DOHH2 (cell line): ENCODE data around the gene PCDHB14.
"Not testable (repeated sequence)": the region's sequence is repeated elsewhere in the genome, so short reads cannot be mapped to it uniquely, and the experiment has no call there.

Experiments used
- EZH2phosphoT487 ChIP-seq: fragments of 200-600 bp; sonication (generic); IDR thresholded peaks from 2 replicates; pipeline ENCODE4 v1.6.1; 2017; ENCODE audit warnings: borderline replicate concordance, mild to moderate bottlenecking, antibody characterized with exemption, low read length, moderate library complexity, mixed read lengths
- TF ChIP-seq, protein P1 (sequence below): fragments of 200-600 bp; sonication (generic); IDR thresholded peaks from one replicate; pipeline ENCODE4 v1.5.1; 2014; ENCODE audit warnings: antibody characterized with exemption, mild to moderate bottlenecking, low read depth, low read length; ENCODE audit not compliant: poor library complexity, severe bottlenecking

DNA sequence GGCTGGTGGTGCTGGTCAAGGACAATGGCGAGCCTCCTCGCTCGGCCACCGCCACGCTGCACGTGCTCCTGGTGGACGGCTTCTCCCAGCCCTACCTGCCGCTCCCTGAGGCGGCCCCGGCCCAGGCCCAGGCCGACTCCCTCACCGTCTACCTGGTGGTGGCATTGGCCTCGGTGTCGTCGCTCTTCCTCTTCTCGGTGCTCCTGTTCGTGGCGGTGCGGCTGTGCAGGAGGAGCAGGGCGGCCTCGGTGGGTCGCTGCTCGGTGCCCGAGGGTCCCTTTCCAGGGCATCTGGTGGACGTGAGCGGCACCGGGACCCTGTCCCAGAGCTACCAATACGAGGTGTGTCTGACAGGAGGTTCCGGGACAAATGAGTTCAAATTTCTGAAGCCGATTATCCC is 2.3 kb downstream of the PCDHB14 start:
- TF ChIP-seq, protein P1, sequence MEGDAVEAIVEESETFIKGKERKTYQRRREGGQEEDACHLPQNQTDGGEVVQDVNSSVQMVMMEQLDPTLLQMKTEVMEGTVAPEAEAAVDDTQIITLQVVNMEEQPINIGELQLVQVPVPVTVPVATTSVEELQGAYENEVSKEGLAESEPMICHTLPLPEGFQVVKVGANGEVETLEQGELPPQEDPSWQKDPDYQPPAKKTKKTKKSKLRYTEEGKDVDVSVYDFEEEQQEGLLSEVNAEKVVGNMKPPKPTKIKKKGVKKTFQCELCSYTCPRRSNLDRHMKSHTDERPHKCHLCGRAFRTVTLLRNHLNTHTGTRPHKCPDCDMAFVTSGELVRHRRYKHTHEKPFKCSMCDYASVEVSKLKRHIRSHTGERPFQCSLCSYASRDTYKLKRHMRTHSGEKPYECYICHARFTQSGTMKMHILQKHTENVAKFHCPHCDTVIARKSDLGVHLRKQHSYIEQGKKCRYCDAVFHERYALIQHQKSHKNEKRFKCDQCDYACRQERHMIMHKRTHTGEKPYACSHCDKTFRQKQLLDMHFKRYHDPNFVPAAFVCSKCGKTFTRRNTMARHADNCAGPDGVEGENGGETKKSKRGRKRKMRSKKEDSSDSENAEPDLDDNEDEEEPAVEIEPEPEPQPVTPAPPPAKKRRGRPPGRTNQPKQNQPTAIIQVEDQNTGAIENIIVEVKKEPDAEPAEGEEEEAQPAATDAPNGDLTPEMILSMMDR, result not testable (repeated sequence)
- not testable (repeated sequence) for TF ChIP-seq EZH2phosphoT487
